Astrocyte (in vitro differentiated cells and primary cell): ENCODE results near the gene TMA7B.

Experiments
- EZH2 ChIP-seq: IDR thresholded peaks from 2 replicates; pipeline ENCODE4 v1.6.1; 2012; ENCODE audit warnings: mild to moderate bottlenecking, low read length, inconsistent platforms; ENCODE audit not compliant: insufficient read depth
- TF ChIP-seq, protein P1 (sequence below): IDR thresholded peaks from 2 replicates; pipeline ENCODE4 v1.5.1; 2011; ENCODE audit warnings: low read depth, mild to moderate bottlenecking, inconsistent platforms, low read length, moderate library complexity; ENCODE audit not compliant: insufficient read depth

DNA sequence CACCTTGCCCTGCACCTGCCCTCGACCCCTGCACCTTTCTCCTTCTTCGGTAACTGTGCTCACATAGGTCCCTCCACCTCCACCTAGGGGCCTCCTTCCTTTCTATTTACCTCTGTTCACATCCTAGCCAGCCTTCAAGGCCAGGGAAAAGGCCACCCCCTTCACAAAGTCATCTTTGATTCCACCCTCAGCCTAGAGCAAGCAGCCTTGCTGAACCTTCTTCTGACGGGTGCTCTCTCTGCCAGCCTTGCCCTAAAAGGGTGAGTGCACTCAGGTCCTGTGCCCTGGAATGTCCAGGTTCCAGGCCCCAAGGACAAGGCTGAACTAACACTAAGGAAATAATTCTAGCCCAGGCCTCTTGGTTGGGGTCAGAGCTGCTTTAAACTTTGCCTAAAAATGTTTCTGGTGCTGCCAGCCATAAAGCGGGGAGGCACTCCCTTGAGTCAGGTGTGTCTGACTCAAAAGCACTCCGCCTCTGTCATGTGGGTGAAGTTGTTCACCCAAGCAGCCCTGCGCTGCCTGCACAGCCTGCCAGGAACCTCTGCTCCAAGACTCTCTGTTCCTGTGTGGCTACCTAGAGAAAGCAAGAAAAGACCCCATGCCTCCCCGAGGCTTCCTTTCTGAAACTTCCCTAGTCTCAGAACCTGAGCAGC, 25.3 kb downstream of the TMA7B start:
- TF ChIP-seq, protein P1, sequence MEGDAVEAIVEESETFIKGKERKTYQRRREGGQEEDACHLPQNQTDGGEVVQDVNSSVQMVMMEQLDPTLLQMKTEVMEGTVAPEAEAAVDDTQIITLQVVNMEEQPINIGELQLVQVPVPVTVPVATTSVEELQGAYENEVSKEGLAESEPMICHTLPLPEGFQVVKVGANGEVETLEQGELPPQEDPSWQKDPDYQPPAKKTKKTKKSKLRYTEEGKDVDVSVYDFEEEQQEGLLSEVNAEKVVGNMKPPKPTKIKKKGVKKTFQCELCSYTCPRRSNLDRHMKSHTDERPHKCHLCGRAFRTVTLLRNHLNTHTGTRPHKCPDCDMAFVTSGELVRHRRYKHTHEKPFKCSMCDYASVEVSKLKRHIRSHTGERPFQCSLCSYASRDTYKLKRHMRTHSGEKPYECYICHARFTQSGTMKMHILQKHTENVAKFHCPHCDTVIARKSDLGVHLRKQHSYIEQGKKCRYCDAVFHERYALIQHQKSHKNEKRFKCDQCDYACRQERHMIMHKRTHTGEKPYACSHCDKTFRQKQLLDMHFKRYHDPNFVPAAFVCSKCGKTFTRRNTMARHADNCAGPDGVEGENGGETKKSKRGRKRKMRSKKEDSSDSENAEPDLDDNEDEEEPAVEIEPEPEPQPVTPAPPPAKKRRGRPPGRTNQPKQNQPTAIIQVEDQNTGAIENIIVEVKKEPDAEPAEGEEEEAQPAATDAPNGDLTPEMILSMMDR, result no peak
- TF ChIP-seq EZH2, result no peak
